Heart left ventricle (tissue), 13 donors: ENCODE measurements around the gene NEDD4L.

Experiments
- CTCF ChIP-seq, 12 donors: fragments of 200-600 bp; sonication (generic) in 4 of 12; IDR thresholded peaks; one replicate each; pipeline versions ENCODE4 v1.5.0 to v1.8.0; 2018 to 2022; ENCODE audit warnings: antibody characterized with exemption in 12 of 12, mild to moderate bottlenecking in 5 of 12
- POLR2A ChIP-seq, 2 donors: fragments of 450-650 bp; IDR thresholded peaks; one replicate each; pipeline ENCODE4 v1.6.1; 2017; ENCODE audit warnings: antibody characterized with exemption in 2 of 2, mild to moderate bottlenecking in 2 of 2, moderate library complexity in 2 of 2
- donor health status: ischemic (EF 13 %, LVEDD 7.1; RV severe dilation, severe dysfunction).
- donor health status: DM: no; HTN: yes; CAD: no.
- donor health status: DM: no; HTN: no; CAD: no.
- donor health status: ischemic (EF 25% LVEDD 6.9; RV normal size, moderate dysfunction).
- donor health status: ischemic (EF 25% LVEDD 5.7; RV mildly dilated, moderate dysfunction).
- donor health status: ischemic (EF 35%, LVEDD 5.7; RV mildly dilated, moderate dysfunction).
- donor health status: nonischemic (EF 11% LVEDD 7.7; RV severe dilation, severe dysfunction).
- donor health status: DM: yes; HTN: yes; CAD: no.
- donor health status: PGD.
- donor health status: ischemic (EF 29% LVEDD 5.4; RV normal size, mild dysfunction).
- donor health status: nonischemic (EF 23%, LVEDD 6.1; RV moderate dilation, normal function).

GRCh38 chr18:58402951-58403702, 359.1 kb downstream of the NEDD4L start:
- TF ChIP-seq CTCF (IDR thresholded peaks at IDR 0.05) (no peak), POLR2A (IDR thresholded peaks at IDR 0.05) (no peak)
